ENCODE data around the gene ASTL.

- TF ChIP-seq E2F1 (CRISPR knock-in tag; IDR thresholded peaks at IDR 0.05), result no peak
- no peak for TF ChIP-seq ZNF281 (CRISPR knock-in tag; IDR thresholded peaks at IDR 0.05)
- TF ChIP-seq ZNF263 (CRISPR knock-in tag; IDR thresholded peaks at IDR 0.05; ENCODE audit: low read depth), result no peak
- no peak for TF ChIP-seq PREB (CRISPR knock-in tag; IDR thresholded peaks at IDR 0.05; ENCODE audit: borderline replicate concordance)
- TF ChIP-seq MYBL2 (CRISPR knock-in tag; IDR thresholded peaks at IDR 0.05), result no peak
- no peak for TF ChIP-seq CREB1 (CRISPR knock-in tag; IDR thresholded peaks at IDR 0.05)
- TF ChIP-seq CTCF (IDR thresholded peaks at IDR 0.05), result no peak
- no peak for TF ChIP-seq NR1H2 (CRISPR knock-in tag; IDR thresholded peaks at IDR 0.05)
Measured at GRCh38 chr2:96134421-96134820, 3.9 kb downstream of the ASTL start.
